GM21367 (cell line): ENCODE measurements around the gene PRG2.
"Not testable (repeated sequence)": the region's sequence is repeated elsewhere in the genome, so short reads cannot be mapped to it uniquely, and the experiment has no call there.

Experiments used
- ATAC-seq: cut with Tn5 transposase; IDR thresholded peaks from one replicate; pipeline ENCODE4 v1.9.1; 2021; ENCODE audit not compliant: unreplicated experiment

The PRG2 gene

GRCh38 chr11:57421066-57421465 is 30.6 kb upstream of the PRG2 start:
- no peak for ATAC-seq

GRCh38 chr11:57419146-57419545 is 28.7 kb upstream of the PRG2 start:
- no peak for ATAC-seq

- ATAC-seq, result no peak
Measured at GRCh38 chr11:57418131-57418530, 27.7 kb upstream of the PRG2 start.

GRCh38 chr11:57417056-57417455 is 26.6 kb upstream of the PRG2 start:
- ATAC-seq, result no peak

- no peak for ATAC-seq
Measured at GRCh38 chr11:57416436-57416835, 26.0 kb upstream of the PRG2 start.

- no peak for ATAC-seq
Measured at GRCh38 chr11:57414612-57415212, 24.3 kb upstream of the PRG2 start.

GRCh38 chr11:57413681-57414080 is 23.2 kb upstream of the PRG2 start:
- ATAC-seq, result no peak

GRCh38 chr11:57410287-57410686 is 19.8 kb upstream of the PRG2 start:
- no peak for ATAC-seq

GRCh38 chr11:57409321-57410100 is 19.1 kb upstream of the PRG2 start:
- ATAC-seq, result no peak

- ATAC-seq, result no peak
Measured at GRCh38 chr11:57408771-57409170, 18.3 kb upstream of the PRG2 start.

- ATAC-seq, result no peak
Measured at GRCh38 chr11:57407941-57408475, 17.6 kb upstream of the PRG2 start.

GRCh38 chr11:57407010-57407920 is 16.8 kb upstream of the PRG2 start:
- no peak for ATAC-seq

- ATAC-seq, result peak; percentile 64
Measured at GRCh38 chr11:57406337-57406904, 16.0 kb upstream of the PRG2 start.

GRCh38 chr11:57405271-57405860 is 14.9 kb upstream of the PRG2 start:
- ATAC-seq, result no peak

GRCh38 chr11:57403802-57404147 is 13.3 kb upstream of the PRG2 start:
- no peak for ATAC-seq

GRCh38 chr11:57403003-57403801 is 12.8 kb upstream of the PRG2 start:
- not testable (repeated sequence) for ATAC-seq

- no peak for ATAC-seq
Measured at GRCh38 chr11:57402188-57403002, 11.9 kb upstream of the PRG2 start.

GRCh38 chr11:57399972-57400578 is 9.6 kb upstream of the PRG2 start:
- ATAC-seq, result no peak

- ATAC-seq, result no peak
Measured at GRCh38 chr11:57399221-57399620, 8.8 kb upstream of the PRG2 start.
